SK-N-SH treated with all-trans-retinoic acid at 6 μM for 48 hours (cell line): ENCODE results near the gene SGF29.

ENCODE experiments used
- ATAC-seq: fragments of 200-7000 bp; cut with Tn5 transposase; 3 replicates; pipeline ENCODE4 v1.9.1; 2020; ENCODE audit warnings: mild to moderate bottlenecking, moderate library complexity
- ARNTL ChIP-seq: fragments of 450-650 bp; formaldehyde crosslinking; IDR thresholded peaks from 2 replicates; pipeline ENCODE4 v1.5.0; 2020; ENCODE audit warnings: low read depth, mild to moderate bottlenecking, moderate library complexity, borderline replicate concordance
- BACH2 ChIP-seq: fragments of 250-450 bp; sonication (Bioruptor Pico); IDR thresholded peaks from 2 replicates; pipeline ENCODE4 v1.9.0; 2021; ENCODE audit warnings: mild to moderate bottlenecking, borderline replicate concordance
- CSRNP3 ChIP-seq: fragments of 250-450 bp; sonication (Bioruptor Pico); IDR thresholded peaks from 2 replicates; pipeline ENCODE4 v1.5.1; 2021; ENCODE audit warnings: mild to moderate bottlenecking, moderate library complexity
- GLIS3 ChIP-seq: fragments of 250-450 bp; sonication (Bioruptor Pico); IDR thresholded peaks from 2 replicates; pipeline ENCODE4 v1.5.0; 2020; ENCODE audit warnings: mild to moderate bottlenecking, moderate library complexity
- OSR1 ChIP-seq: fragments of 250-450 bp; sonication (Bioruptor Pico); IDR thresholded peaks from 2 replicates; pipeline ENCODE4 v1.8.0; 2022; ENCODE audit warnings: moderate library complexity, mild to moderate bottlenecking, inconsistent platforms
- RARB ChIP-seq: fragments of 250-450 bp; sonication (Bioruptor Pico); IDR thresholded peaks from 2 replicates; pipeline ENCODE4 v1.8.0; 2021; ENCODE audit warnings: mild to moderate bottlenecking, moderate library complexity
- SNAI2 ChIP-seq: fragments of 250-450 bp; sonication (Bioruptor Pico); IDR thresholded peaks from 2 replicates; pipeline ENCODE4 v1.5.0; 2020; ENCODE audit warnings: mild to moderate bottlenecking, moderate library complexity
- TCF4 ChIP-seq: fragments of 250-450 bp; sonication (Bioruptor Pico); IDR thresholded peaks from 2 replicates; pipeline ENCODE4 v1.8.0; 2021; ENCODE audit warnings: mild to moderate bottlenecking, moderate library complexity, borderline replicate concordance
- TOX ChIP-seq: fragments of 250-450 bp; sonication (Bioruptor Pico); IDR thresholded peaks from 2 replicates; pipeline ENCODE4 v1.8.0; 2021; ENCODE audit warnings: mild to moderate bottlenecking, moderate library complexity, borderline replicate concordance
- TSHZ2 ChIP-seq: fragments of 250-450 bp; sonication (Bioruptor Pico); IDR thresholded peaks from 2 replicates; pipeline ENCODE4 v1.5.0; 2020; ENCODE audit warnings: mild to moderate bottlenecking, moderate library complexity
- ZC3H10 ChIP-seq: fragments of 250-450 bp; sonication (Bioruptor Pico); IDR thresholded peaks from 2 replicates; pipeline ENCODE4 v1.5.1; 2021; ENCODE audit warnings: mild to moderate bottlenecking, moderate library complexity
- ZFP3 ChIP-seq: fragments of 250-450 bp; sonication (Bioruptor Pico); IDR thresholded peaks from 2 replicates; pipeline ENCODE4 v1.5.0; 2020; ENCODE audit warnings: mild to moderate bottlenecking, moderate library complexity
- ZFP30 ChIP-seq: fragments of 450-650 bp; formaldehyde crosslinking; IDR thresholded peaks from 2 replicates; pipeline ENCODE4 v1.5.0; 2022; ENCODE audit warnings: mild to moderate bottlenecking, moderate library complexity
- ZNF565 ChIP-seq: fragments of 450-650 bp; formaldehyde crosslinking; conservative IDR thresholded peaks from 2 replicates; pipeline ENCODE4 v1.5.0; 2020; ENCODE audit warnings: low read depth, mild to moderate bottlenecking, moderate library complexity
- ZNF70 ChIP-seq: fragments of 450-650 bp; formaldehyde crosslinking; IDR thresholded peaks from 2 replicates; pipeline ENCODE4 v1.5.0; 2020; ENCODE audit warnings: mild to moderate bottlenecking, moderate library complexity
- ZNF8 ChIP-seq: fragments of 450-650 bp; formaldehyde crosslinking; IDR thresholded peaks from 2 replicates; pipeline ENCODE4 v1.5.0; 2020; ENCODE audit warnings: mild to moderate bottlenecking, moderate library complexity
- TF ChIP-seq, protein P1 (sequence below): fragments of 250-450 bp; sonication (Bioruptor Pico); IDR thresholded peaks from 2 replicates; pipeline ENCODE4 v1.8.0; 2021; ENCODE audit warnings: low read depth, mild to moderate bottlenecking, moderate library complexity, borderline replicate concordance
- TF ChIP-seq, protein P2 (sequence below): fragments of 250-450 bp; sonication (Bioruptor Pico); IDR thresholded peaks from 2 replicates; pipeline ENCODE4 v1.5.1; 2020; ENCODE audit warnings: low read depth, mild to moderate bottlenecking, moderate library complexity
- TF ChIP-seq, protein P3 (sequence below): fragments of 250-450 bp; sonication (Bioruptor Pico); IDR thresholded peaks from 2 replicates; pipeline ENCODE4 v1.8.0; 2020; ENCODE audit warnings: mild to moderate bottlenecking, moderate library complexity, borderline replicate concordance

Gene SGF29

DNA sequence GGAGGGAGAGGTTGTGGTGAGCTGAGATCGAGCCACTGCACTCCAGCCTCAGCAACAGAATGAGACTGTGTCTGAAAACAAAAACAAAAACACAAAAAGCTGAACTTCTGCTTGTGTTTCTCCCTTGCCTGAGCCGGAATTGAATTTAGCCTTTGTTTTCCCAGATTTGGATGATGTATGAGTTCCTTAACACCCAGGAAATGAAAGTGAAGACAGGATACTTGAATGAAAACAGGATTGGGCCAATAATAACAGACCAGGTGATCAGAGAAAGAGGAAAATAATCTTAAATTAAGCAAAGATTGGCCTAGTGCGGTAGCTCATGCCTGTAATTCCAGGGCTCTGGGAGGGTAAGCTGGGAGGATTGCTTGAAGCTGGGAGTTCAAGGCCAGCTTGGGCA lies 13.4 kb upstream of the SGF29 start:
- TF ChIP-seq ZNF565 (no peak), RARB (CRISPR knock-in tag) (no peak), TOX (no peak), GLIS3 (CRISPR knock-in tag) (no peak), OSR1 (CRISPR knock-in tag) (no peak), ZNF8 (CRISPR knock-in tag) (no peak), ARNTL (no peak), CSRNP3 (CRISPR knock-in tag) (no peak), ZNF70 (CRISPR knock-in tag) (no peak), ZFP30 (no peak), TCF4 (CRISPR knock-in tag) (no peak), ZFP3 (CRISPR knock-in tag) (no peak)
- TF ChIP-seq, protein P1, sequence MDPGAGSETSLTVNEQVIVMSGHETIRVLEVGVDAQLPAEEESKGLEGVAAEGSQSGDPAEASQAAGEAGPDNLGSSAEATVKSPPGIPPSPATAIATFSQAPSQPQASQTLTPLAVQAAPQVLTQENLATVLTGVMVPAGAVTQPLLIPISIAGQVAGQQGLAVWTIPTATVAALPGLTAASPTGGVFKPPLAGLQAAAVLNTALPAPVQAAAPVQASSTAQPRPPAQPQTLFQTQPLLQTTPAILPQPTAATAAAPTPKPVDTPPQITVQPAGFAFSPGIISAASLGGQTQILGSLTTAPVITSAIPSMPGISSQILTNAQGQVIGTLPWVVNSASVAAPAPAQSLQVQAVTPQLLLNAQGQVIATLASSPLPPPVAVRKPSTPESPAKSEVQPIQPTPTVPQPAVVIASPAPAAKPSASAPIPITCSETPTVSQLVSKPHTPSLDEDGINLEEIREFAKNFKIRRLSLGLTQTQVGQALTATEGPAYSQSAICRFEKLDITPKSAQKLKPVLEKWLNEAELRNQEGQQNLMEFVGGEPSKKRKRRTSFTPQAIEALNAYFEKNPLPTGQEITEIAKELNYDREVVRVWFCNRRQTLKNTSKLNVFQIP (CRISPR knock-in tag) = no peak
- TF ChIP-seq, protein P2, sequence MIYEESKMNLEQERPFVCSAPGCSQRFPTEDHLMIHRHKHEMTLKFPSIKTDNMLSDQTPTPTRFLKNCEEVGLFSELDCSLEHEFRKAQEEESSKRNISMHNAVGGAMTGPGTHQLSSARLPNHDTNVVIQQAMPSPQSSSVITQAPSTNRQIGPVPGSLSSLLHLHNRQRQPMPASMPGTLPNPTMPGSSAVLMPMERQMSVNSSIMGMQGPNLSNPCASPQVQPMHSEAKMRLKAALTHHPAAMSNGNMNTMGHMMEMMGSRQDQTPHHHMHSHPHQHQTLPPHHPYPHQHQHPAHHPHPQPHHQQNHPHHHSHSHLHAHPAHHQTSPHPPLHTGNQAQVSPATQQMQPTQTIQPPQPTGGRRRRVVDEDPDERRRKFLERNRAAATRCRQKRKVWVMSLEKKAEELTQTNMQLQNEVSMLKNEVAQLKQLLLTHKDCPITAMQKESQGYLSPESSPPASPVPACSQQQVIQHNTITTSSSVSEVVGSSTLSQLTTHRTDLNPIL (CRISPR knock-in tag) = no peak
- TF ChIP-seq, protein P3, sequence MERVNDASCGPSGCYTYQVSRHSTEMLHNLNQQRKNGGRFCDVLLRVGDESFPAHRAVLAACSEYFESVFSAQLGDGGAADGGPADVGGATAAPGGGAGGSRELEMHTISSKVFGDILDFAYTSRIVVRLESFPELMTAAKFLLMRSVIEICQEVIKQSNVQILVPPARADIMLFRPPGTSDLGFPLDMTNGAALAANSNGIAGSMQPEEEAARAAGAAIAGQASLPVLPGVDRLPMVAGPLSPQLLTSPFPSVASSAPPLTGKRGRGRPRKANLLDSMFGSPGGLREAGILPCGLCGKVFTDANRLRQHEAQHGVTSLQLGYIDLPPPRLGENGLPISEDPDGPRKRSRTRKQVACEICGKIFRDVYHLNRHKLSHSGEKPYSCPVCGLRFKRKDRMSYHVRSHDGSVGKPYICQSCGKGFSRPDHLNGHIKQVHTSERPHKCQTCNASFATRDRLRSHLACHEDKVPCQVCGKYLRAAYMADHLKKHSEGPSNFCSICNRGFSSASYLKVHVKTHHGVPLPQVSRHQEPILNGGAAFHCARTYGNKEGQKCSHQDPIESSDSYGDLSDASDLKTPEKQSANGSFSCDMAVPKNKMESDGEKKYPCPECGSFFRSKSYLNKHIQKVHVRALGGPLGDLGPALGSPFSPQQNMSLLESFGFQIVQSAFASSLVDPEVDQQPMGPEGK (CRISPR knock-in tag) = no peak
- no peak for ATAC-seq

DNA sequence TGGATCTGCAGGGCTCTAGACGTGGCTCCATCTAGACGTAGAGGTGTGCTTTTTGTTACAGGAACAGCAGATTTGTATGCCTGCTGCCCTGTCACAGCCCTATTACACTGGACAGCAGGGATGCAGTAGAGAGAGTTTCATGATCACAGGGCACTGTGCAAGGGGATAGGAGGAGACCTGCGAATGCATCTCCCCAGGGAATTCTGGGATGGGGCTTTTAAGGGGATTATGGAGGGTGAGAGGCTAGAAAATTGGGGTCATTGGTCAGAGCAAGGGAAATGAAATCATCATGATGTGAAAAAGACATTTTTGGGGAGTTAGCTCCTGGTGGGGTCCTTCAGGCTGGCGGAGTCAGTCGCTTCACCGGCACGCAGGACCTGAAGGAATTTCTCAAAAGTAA lies 11.1 kb upstream of the SGF29 start:
- ATAC-seq = no peak
- no peak for TF ChIP-seq BACH2 (CRISPR knock-in tag)
- TF ChIP-seq, protein P3 (CRISPR knock-in tag) = no peak
- no peak for TF ChIP-seq SNAI2 (CRISPR knock-in tag)
- no peak for TF ChIP-seq ZNF565
- TF ChIP-seq ZNF8 (CRISPR knock-in tag) = no peak
- no peak for TF ChIP-seq TCF4 (CRISPR knock-in tag)
- TF ChIP-seq RARB (CRISPR knock-in tag) = no peak

GRCh38 chr16:28543072-28543471 lies 10.6 kb upstream of the SGF29 start:
- no peak for ATAC-seq
- no peak for TF ChIP-seq SNAI2 (CRISPR knock-in tag)
- no peak for TF ChIP-seq RARB (CRISPR knock-in tag)
- TF ChIP-seq, protein P2 (CRISPR knock-in tag) = no peak
- TF ChIP-seq ZFP3 (CRISPR knock-in tag) = no peak
- no peak for TF ChIP-seq TSHZ2 (CRISPR knock-in tag)
- TF ChIP-seq, protein P1 (CRISPR knock-in tag) = no peak
- no peak for TF ChIP-seq BACH2 (CRISPR knock-in tag)
- TF ChIP-seq ZC3H10 (CRISPR knock-in tag) = no peak
- TF ChIP-seq, all 23 proteins: peak for 0
